ENCODE measurements around the gene ABCA10. TPM values are rescaled to one million over a fixed set of nuclear protein-coding genes. Genes with fewer than 3 reads are reported as not detected.

Gene ABCA10
- total RNA-seq, 2 donors from 2014 or later = 1.8 to 2.3 TPM

GRCh38 chr17:69236464-69236863 is 7.8 kb upstream of the ABCA10 start:
- no peak overlapping the region for H3K9ac ChIP-seq (ENCODE audit: low read depth in 2 of 2, low read length in 2 of 2)
- H3K4me1 ChIP-seq = no peaks in the 10 kb centered on the region
- no peak for DNase-seq
- H3K4me3 ChIP-seq = no peak overlapping the region
- H3K9me3 ChIP-seq = no peaks in the 10 kb centered on the region
- no peak overlapping the region for H3K27ac ChIP-seq
- no peaks in the 10 kb centered on the region for H3K36me3 ChIP-seq
- intact Hi-C loops (cut with DNase I) = no loop called here
- H3K27me3 ChIP-seq = no peaks in the 10 kb centered on the region
- TF ChIP-seq, protein P1, sequence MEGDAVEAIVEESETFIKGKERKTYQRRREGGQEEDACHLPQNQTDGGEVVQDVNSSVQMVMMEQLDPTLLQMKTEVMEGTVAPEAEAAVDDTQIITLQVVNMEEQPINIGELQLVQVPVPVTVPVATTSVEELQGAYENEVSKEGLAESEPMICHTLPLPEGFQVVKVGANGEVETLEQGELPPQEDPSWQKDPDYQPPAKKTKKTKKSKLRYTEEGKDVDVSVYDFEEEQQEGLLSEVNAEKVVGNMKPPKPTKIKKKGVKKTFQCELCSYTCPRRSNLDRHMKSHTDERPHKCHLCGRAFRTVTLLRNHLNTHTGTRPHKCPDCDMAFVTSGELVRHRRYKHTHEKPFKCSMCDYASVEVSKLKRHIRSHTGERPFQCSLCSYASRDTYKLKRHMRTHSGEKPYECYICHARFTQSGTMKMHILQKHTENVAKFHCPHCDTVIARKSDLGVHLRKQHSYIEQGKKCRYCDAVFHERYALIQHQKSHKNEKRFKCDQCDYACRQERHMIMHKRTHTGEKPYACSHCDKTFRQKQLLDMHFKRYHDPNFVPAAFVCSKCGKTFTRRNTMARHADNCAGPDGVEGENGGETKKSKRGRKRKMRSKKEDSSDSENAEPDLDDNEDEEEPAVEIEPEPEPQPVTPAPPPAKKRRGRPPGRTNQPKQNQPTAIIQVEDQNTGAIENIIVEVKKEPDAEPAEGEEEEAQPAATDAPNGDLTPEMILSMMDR (IDR thresholded peaks at IDR 0.05) = no peak

DNA sequence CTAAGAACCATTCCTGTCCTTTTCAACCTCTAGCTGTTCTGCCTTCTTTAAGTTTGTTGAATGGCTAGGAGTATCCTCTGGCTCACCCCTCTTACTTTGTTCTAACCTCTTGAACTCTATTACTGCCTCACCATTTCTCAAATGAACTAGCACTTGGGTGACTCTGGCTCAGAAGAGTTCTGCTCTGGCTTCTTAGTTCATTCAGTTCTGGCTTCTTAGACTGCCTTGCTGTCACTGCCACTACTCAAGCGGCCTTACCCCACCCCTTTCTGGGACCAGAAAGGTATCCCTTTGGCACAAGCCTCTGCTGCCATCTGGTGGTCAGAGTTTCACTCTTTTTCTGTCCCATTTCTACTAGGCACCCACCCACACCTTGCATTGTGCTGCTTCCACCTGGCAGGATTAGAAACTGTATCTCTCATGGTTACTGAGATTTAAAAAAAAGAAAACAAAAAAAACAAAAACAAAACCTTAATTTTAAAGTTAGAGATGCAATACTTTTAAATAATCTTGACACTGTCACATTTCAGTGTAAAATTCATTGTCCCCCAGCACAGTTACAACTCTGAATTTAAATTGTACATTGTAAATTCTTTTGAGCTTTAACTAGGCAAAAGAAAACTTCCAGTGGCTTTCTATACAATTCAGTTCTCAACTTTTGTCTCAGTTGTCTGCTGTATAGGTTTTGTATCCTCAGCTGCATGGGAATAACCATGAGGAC is 6.9 kb upstream of the ABCA10 start:
- no peak overlapping the region for H3K9ac ChIP-seq (ENCODE audit: low read depth in 2 of 2, low read length in 2 of 2)
- no peaks in the 10 kb centered on the region for H3K36me3 ChIP-seq
- intact Hi-C loops (cut with DNase I) = loop anchor here (2.0 kb wide), 1 partner anchor 459 kb away; no protein-coding TSS in a partner anchor
- no peaks in the 10 kb centered on the region for H3K9me3 ChIP-seq
- H3K4me3 ChIP-seq = no peak overlapping the region
- no peak overlapping the region for H3K27ac ChIP-seq
- H3K27me3 ChIP-seq = no peaks in the 10 kb centered on the region
- TF ChIP-seq, protein P1 (IDR thresholded peaks at IDR 0.05) = peak; percentile 74
- H3K4me1 ChIP-seq = no peaks in the 10 kb centered on the region
- DNase-seq = peak; percentile 85

GRCh38 chr17:69232650-69233049 is 4.0 kb upstream of the ABCA10 start:
- Histone ChIP-seq H3K36me3 (no peaks in the 10 kb centered on the region), H3K27me3 (no peaks in the 10 kb centered on the region), H3K9me3 (no peaks in the 10 kb centered on the region), H3K9ac (ENCODE audit: low read depth in 2 of 2, low read length in 2 of 2) (no peak overlapping the region), H3K4me1 (no peaks in the 10 kb centered on the region), H3K4me3 (no peak overlapping the region), H3K27ac (no peak overlapping the region)
- intact Hi-C loops (cut with DNase I) = no loop called here
- TF ChIP-seq, protein P1 (IDR thresholded peaks at IDR 0.05) = no peak
- DNase-seq = no peak

GRCh38 chr17:69231521-69231920 is 2.9 kb upstream of the ABCA10 start:
- Histone ChIP-seq H3K9ac (ENCODE audit: low read depth in 2 of 2, low read length in 2 of 2) (no peak overlapping the region), H3K27ac (no peak overlapping the region), H3K36me3 (no peaks in the 10 kb centered on the region), H3K4me3 (no peak overlapping the region), H3K27me3 (no peaks in the 10 kb centered on the region), H3K4me1 (no peaks in the 10 kb centered on the region), H3K9me3 (no peaks in the 10 kb centered on the region)
- TF ChIP-seq, protein P1 (IDR thresholded peaks at IDR 0.05) = no peak
- DNase-seq = no peak
- intact Hi-C loops (cut with DNase I) = no loop called here

DNA sequence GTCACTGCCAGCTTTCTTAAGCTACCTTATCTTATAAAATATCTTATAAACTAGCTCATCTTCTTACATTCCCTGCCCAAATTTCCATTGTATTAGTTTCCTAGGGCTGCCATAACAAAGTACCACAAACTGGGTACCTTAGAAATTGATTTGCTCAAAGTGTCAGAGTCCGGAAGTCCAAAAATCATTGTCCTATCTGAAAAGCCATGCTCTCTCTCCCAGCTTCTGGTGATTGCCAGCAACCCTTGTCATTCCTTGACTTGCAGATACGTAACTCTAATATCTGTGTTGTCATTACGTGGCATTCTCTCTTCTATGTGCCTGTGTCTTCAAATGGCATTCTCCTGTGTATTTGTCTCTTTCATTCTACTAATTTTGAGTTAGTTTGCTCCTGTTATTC is 2.3 kb upstream of the ABCA10 start:
- Histone ChIP-seq H3K4me3 (no peak overlapping the region), H3K36me3 (no peaks in the 10 kb centered on the region)
- TF ChIP-seq, protein P1 (IDR thresholded peaks at IDR 0.05) = no peak

More for the DNA sequence above, 2.3 kb upstream of the ABCA10 start:
- H3K9ac ChIP-seq (ENCODE audit: low read depth in 2 of 2, low read length in 2 of 2) = no peak overlapping the region
- no peaks in the 10 kb centered on the region for H3K9me3 ChIP-seq
- DNase-seq = no peak
- intact Hi-C loops (cut with DNase I) = no loop called here
- H3K27me3 ChIP-seq = no peaks in the 10 kb centered on the region
- H3K4me1 ChIP-seq = no peaks in the 10 kb centered on the region
- no peak overlapping the region for H3K27ac ChIP-seq
